ENCODE data around the gene CST4. TPM values are rescaled to one million over a fixed set of nuclear protein-coding genes. Genes with fewer than 3 reads are reported as not detected.

CST4 gene
- total and polyA plus RNA-seq, 2 donors (not counting 3 experiments of a cell fraction or from before 2014, with no cell fraction given), result not detected

- CTCF ChIA-PET, result interaction anchor here (1.0 kb wide), 1 partner anchor 20 kb away, joined by 4 read pairs; no protein-coding TSS in a partner anchor
- Histone ChIP-seq H3K27ac (ENCODE audit: insufficient read depth, low read depth, low read length) (no peak overlapping the region), H3K79me2 (ENCODE audit: control insufficient read depth, insufficient read depth, low read length) (no peaks in the 10 kb centered on the region), H2AFZ (ENCODE audit: low read depth, low read length) (no peak overlapping the region), H3K4me2 (ENCODE audit: insufficient read depth, low read length) (no peak overlapping the region), H3K4me1 (ENCODE audit: control insufficient read depth, extremely low read depth, insufficient read depth, low read length) (peaks cover 9% of the 10 kb centered on the region), H3K36me3 (ENCODE audit: control insufficient read depth in 2 of 2, extremely low read depth in 1 of 2, insufficient read depth in 2 of 2, low read length in 2 of 2) (no peaks in the 10 kb centered on the region), H3K9ac (replicated peaks; ENCODE audit: extremely low read depth, insufficient read depth, low read length) (no peak overlapping the region), H3K9me3 (replicated peaks; ENCODE audit: control insufficient read depth, insufficient read depth, low read length) (no peaks in the 10 kb centered on the region), H3K9me1 (replicated peaks; ENCODE audit: control insufficient read depth, extremely low read depth, insufficient read depth, low read length) (no peaks in the 10 kb centered on the region), H3K4me3 (replicated peaks in 1 of 3; ENCODE audit: insufficient read depth in 1 of 3, low read depth in 1 of 3, low read length in 3 of 3) (no peak overlapping the region), H4K20me1 (replicated peaks; ENCODE audit: control insufficient read depth, extremely low read depth, insufficient read depth, low read length) (no peaks in the 10 kb centered on the region), H3K27me3 (ENCODE audit: control insufficient read depth in 2 of 2, insufficient read depth in 2 of 2, low read length in 2 of 2) (no peaks in the 10 kb centered on the region)
- BruUV-seq (replicated peaks), result no TSS peak
- no peak for FAIRE-seq
- TF ChIP-seq CTCF (IDR thresholded peaks at IDR 0.05; ENCODE audit: extremely low read depth in 1 of 2, insufficient read depth in 1 of 2, low read depth in 1 of 2, low read length in 2 of 2) (no peak), POLR2A (IDR thresholded peaks at IDR 0.05; ENCODE audit: low read depth, low read length) (no peak), POLR2AphosphoS5 (IDR thresholded peaks at IDR 0.05; ENCODE audit: insufficient read depth, low read depth, low read length) (no peak), MAX (IDR thresholded peaks at IDR 0.05; ENCODE audit: insufficient read depth, insufficient read length) (no peak), MYC (IDR thresholded peaks at IDR 0.05; ENCODE audit: low read depth, low read length) (no peak), JUN (IDR thresholded peaks at IDR 0.05; ENCODE audit: borderline replicate concordance, insufficient read depth, insufficient read length, low read depth) (no peak), GATA2 (IDR thresholded peaks at IDR 0.05; ENCODE audit: insufficient read depth, insufficient read length, low read depth, low read length) (no peak), EZH2 (IDR thresholded peaks at IDR 0.05; ENCODE audit: borderline replicate concordance, low read depth, low read length, severe bottlenecking) (no peak), FOS (IDR thresholded peaks at IDR 0.05; ENCODE audit: borderline replicate concordance, insufficient read depth, low read length) (no peak)
- intact Hi-C loops (cut with micrococcal nuclease) (no loop called here), dilution Hi-C loops (cut with MboI; ENCODE audit: extremely low pct_ligation_motif_present, low sequenced_read_pairs) (no loop called here)
- POLR2A ChIA-PET, result no interaction called here
- DNase-seq (ENCODE audit: low read depth, low spot score), result no peak
These were observed 41.5 kb downstream of the CST4 start for GRCh38 chr20:23647346-23647745.
